B cell (primary cell): ENCODE measurements around the gene TPO. TPM values are rescaled to one million over a fixed set of nuclear protein-coding genes. Genes with fewer than 3 reads are reported as not detected.

ENCODE experiments used
- ATAC-seq: fragments of 200-7000 bp; cut with Tn5 transposase; one replicate; pipeline ENCODE4 v1.10.0; 2021; ENCODE audit warnings: low read depth, mild to moderate bottlenecking, moderate number of reproducible peaks, moderate library complexity
- CTCF ChIA-PET: fragments of 350-600 bp; sonication (Branson Sonifier 250); formaldehyde crosslinking; loops from one replicate; lab custom pipeline; 2021; ENCODE audit warnings: antibody characterized with exemption, inconsistent platforms; lab: Charles Lee
- POLR2A ChIA-PET: fragments of 350-600 bp; sonication (Branson Sonifier 250); formaldehyde crosslinking; loops from one replicate; lab custom pipeline; 2021; ENCODE audit warnings: antibody characterized with exemption; lab: Charles Lee
- DNase-seq: peaks from one replicate; pipeline ENCODE4 v3.0.0; 2013
- H2AFZ ChIP-seq: 2 replicates; pipeline ENCODE4 v1.6.1; 2012; ENCODE audit warnings: mild to moderate bottlenecking, low read depth, low read length; ENCODE audit not compliant: insufficient read depth, poor library complexity, severe bottlenecking
- H3K27ac ChIP-seq, 2 donors: 1 replicate in 1 of 2; 2 replicates in 1 of 2; pipeline ENCODE4 v1.5.1; 2012 to 2013; ENCODE audit warnings: low read length in 2 of 2, mild to moderate bottlenecking in 2 of 2, moderate library complexity in 1 of 2
- H3K27me3 ChIP-seq, 4 experiments: fragments of 200-600 bp in 1 of 4; sonication (generic) in 1 of 4; replicated peaks in 1 of 4; 1 replicate in 2 of 4; 2 replicates in 2 of 4; pipeline versions ENCODE4 v1.6.1 to v1.7.0; 2013 to 2016; ENCODE audit warnings: low read length in 3 of 4, mild to moderate bottlenecking in 2 of 4, mixed read lengths in 1 of 4, moderate library complexity in 1 of 4; ENCODE audit not compliant: insufficient read depth in 4 of 4, control insufficient read depth in 3 of 4; ENCODE audit errors: control extremely low read depth in 1 of 4
- H3K36me3 ChIP-seq, 2 experiments: replicated peaks in 1 of 2; 1 replicate in 1 of 2; 2 replicates in 1 of 2; pipeline versions ENCODE4 v1.6.1 to v1.7.1; 2013; ENCODE audit warnings: low read length in 1 of 2; ENCODE audit not compliant: insufficient read depth in 2 of 2, control insufficient read depth in 1 of 2; ENCODE audit errors: control extremely low read depth in 1 of 2, extremely low read depth in 1 of 2
- H3K4me1 ChIP-seq, 2 donors: fragments of 200-600 bp in 1 of 2; sonication (generic) in 1 of 2; 1 replicate in 1 of 2; 2 replicates in 1 of 2; pipeline versions ENCODE4 v1.5.1 to v1.6.1; 2013 to 2017; ENCODE audit warnings: low read length in 2 of 2; ENCODE audit not compliant: control insufficient read depth in 2 of 2, insufficient read depth in 2 of 2
- H3K4me2 ChIP-seq: replicated peaks from 2 replicates; pipeline ENCODE3; 2012; ENCODE audit warnings: mild to moderate bottlenecking, low read depth, low read length; ENCODE audit not compliant: poor library complexity, severe bottlenecking
- H3K4me3 ChIP-seq, 5 experiments: fragments of 200-600 bp in 1 of 5; sonication (generic) in 1 of 5; 1 replicate in 3 of 5; 2 replicates in 2 of 5; pipeline versions ENCODE4 v1.5.1 to v1.7.0; 2011 to 2016; ENCODE audit warnings: low read length in 4 of 5, mild to moderate bottlenecking in 4 of 5, low read depth in 2 of 5, control low read depth in 1 of 5, moderate library complexity in 1 of 5; ENCODE audit not compliant: insufficient read depth in 1 of 5; ENCODE audit errors: control extremely low read depth in 1 of 5, extremely low read depth in 1 of 5
- H3K79me2 ChIP-seq: fragments of 200-600 bp; sonication (generic); one replicate; pipeline ENCODE4 v1.6.0; 2016; ENCODE audit warnings: low read length; ENCODE audit not compliant: control insufficient read depth, insufficient read depth
- H3K9ac ChIP-seq: fragments of 200-600 bp; sonication (generic); 2 replicates; pipeline ENCODE4 v1.6.1; 2017; ENCODE audit warnings: mild to moderate bottlenecking, low read length, moderate library complexity
- H3K9me3 ChIP-seq, 3 donors: one replicate each; pipeline versions ENCODE4 v1.6.1 to v1.7.1; 2013; ENCODE audit warnings: low read length in 2 of 3; ENCODE audit not compliant: control insufficient read depth in 2 of 3, insufficient read depth in 1 of 3; ENCODE audit errors: control extremely low read depth in 1 of 3
- H4K20me1 ChIP-seq: 2 replicates; pipeline ENCODE4 v1.6.0; 2012; ENCODE audit warnings: mild to moderate bottlenecking, low read length; ENCODE audit not compliant: insufficient read depth, control insufficient read depth, poor library complexity, severe bottlenecking
- H3K27ac Mint-ChIP-seq: one replicate; pipeline ENCODE4 v1.8.0; 2021; ENCODE audit warnings: mixed read lengths
- H3K27me3 Mint-ChIP-seq: one replicate; pipeline ENCODE4 v1.8.0; 2021; ENCODE audit warnings: mixed read lengths
- H3K4me1 Mint-ChIP-seq: one replicate; pipeline ENCODE4 v1.8.0; 2021; ENCODE audit warnings: mixed read lengths
- H3K4me3 Mint-ChIP-seq: one replicate; pipeline ENCODE4 v1.8.0; 2021; ENCODE audit warnings: mixed read lengths
- H3K9me3 Mint-ChIP-seq: one replicate; pipeline ENCODE4 v1.8.0; 2022; ENCODE audit warnings: mixed read lengths; ENCODE audit not compliant: insufficient read depth
- EZH2 ChIP-seq: IDR thresholded peaks from 2 replicates; pipeline ENCODE4 v1.6.1; 2012; ENCODE audit warnings: borderline replicate concordance, low read depth, mild to moderate bottlenecking, moderate library complexity, low read length; ENCODE audit not compliant: insufficient read depth, poor library complexity, severe bottlenecking
- WGBS: methylation state at CpG from one replicate; pipeline ENCODE4 v1.1.5; 2013; ENCODE audit warnings: missing lambda C conversion rate; ENCODE audit not compliant: insufficient coverage; 5-methylcytosine and 5-hydroxymethylcytosine counted together
- intact Hi-C: fragments of 100-400 bp; cut with micrococcal nuclease; formaldehyde crosslinking; loops from one replicate; pipeline ENCODE4 v1.10.0; 2022
- polyA plus RNA-seq: library from polyadenylated mRNA; depleted of rRNA; stranded (reverse); fragments of >200 nt; gene quantifications from 2 replicates; pipeline ENCODE4 v1.2.3, GENCODE V29; 2012
- total RNA-seq, 2 donors: library from RNA; stranded (reverse); fragments of 120-200 nt in 1 of 2; gene quantifications; 1 replicate in 1 of 2; 2 replicates in 1 of 2; pipeline versions ENCODE4 v1.2.3 to v1.2.4, GENCODE V29; 2013 to 2022
- TF ChIP-seq, protein P1 (sequence below): fragments of 200-600 bp; IDR thresholded peaks from one replicate; pipeline ENCODE4 v1.8.0; 2022; ENCODE audit warnings: antibody characterized with exemption, mild to moderate bottlenecking

TPO gene
- total and polyA plus RNA-seq, 2 donors (not counting 1 experiment from before 2014, with no cell fraction given): not detected

- ATAC-seq: no peak
- no peaks in the 10 kb centered on the region for H3K4me1 ChIP-seq
- Mint-ChIP-seq H3K9me3 (no peaks in the 10 kb centered on the region), H3K27me3 (no peaks in the 10 kb centered on the region), H3K4me3 (no peak overlapping the region), H3K27ac (no peak overlapping the region), H3K4me1 (no peaks in the 10 kb centered on the region)
- no peak overlapping the region for H3K9ac ChIP-seq
- peaks cover 0 to 9% (median 0%) of the 10 kb centered on the region in 4 experiments for H3K27me3 ChIP-seq
- no peaks in the 10 kb centered on the region for H3K36me3 ChIP-seq
- H3K79me2 ChIP-seq: no peaks in the 10 kb centered on the region
- no peaks in the 10 kb centered on the region for H4K20me1 ChIP-seq
- H3K4me3 ChIP-seq: no peak overlapping the region
- POLR2A ChIA-PET: no interaction called here
- no peak for DNase-seq
- no peak overlapping the region for H3K4me2 ChIP-seq
- 85% methylated on average over 6 of the region's 6 CpGs for WGBS
- no peak overlapping the region for H2AFZ ChIP-seq
- H3K27ac ChIP-seq: no peak overlapping the region
- no peak for TF ChIP-seq EZH2
- TF ChIP-seq, protein P1, sequence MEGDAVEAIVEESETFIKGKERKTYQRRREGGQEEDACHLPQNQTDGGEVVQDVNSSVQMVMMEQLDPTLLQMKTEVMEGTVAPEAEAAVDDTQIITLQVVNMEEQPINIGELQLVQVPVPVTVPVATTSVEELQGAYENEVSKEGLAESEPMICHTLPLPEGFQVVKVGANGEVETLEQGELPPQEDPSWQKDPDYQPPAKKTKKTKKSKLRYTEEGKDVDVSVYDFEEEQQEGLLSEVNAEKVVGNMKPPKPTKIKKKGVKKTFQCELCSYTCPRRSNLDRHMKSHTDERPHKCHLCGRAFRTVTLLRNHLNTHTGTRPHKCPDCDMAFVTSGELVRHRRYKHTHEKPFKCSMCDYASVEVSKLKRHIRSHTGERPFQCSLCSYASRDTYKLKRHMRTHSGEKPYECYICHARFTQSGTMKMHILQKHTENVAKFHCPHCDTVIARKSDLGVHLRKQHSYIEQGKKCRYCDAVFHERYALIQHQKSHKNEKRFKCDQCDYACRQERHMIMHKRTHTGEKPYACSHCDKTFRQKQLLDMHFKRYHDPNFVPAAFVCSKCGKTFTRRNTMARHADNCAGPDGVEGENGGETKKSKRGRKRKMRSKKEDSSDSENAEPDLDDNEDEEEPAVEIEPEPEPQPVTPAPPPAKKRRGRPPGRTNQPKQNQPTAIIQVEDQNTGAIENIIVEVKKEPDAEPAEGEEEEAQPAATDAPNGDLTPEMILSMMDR: no peak
- intact Hi-C loops: no loop called here
- peaks cover 0 to 21% (median 0%) of the 10 kb centered on the region in 3 donors for H3K9me3 ChIP-seq
- CTCF ChIA-PET: no interaction called here
Observed at GRCh38 chr2:1528273-1529064, 115.2 kb downstream of the TPO start.

- Histone ChIP-seq H3K4me3 (no peak overlapping the region), H3K4me1 (no peaks in the 10 kb centered on the region), H3K27me3 (no peaks in the 10 kb centered on the region), H3K36me3 (no peaks in the 10 kb centered on the region), H3K79me2 (no peaks in the 10 kb centered on the region), H4K20me1 (no peaks in the 10 kb centered on the region), H3K9me3 (peaks cover 0 to 3% (median 0%) of the 10 kb centered on the region in 3 donors), H2AFZ (no peak overlapping the region), H3K4me2 (no peak overlapping the region), H3K27ac (no peak overlapping the region), H3K9ac (no peak overlapping the region)
- DNase-seq (no peak), ATAC-seq (no peak)
- H3K9me3 Mint-ChIP-seq: no peaks in the 10 kb centered on the region
- peaks cover 11% of the 10 kb centered on the region for H3K27me3 Mint-ChIP-seq
- ChIA-PET CTCF (no interaction called here), POLR2A (no interaction called here)
- intact Hi-C loops: no loop called here
- no peak overlapping the region for H3K27ac Mint-ChIP-seq
- TF ChIP-seq, protein P1: no peak
- no peak for TF ChIP-seq EZH2
- 42% methylated on average over 10 of the region's 10 CpGs for WGBS
- no peaks in the 10 kb centered on the region for H3K4me1 Mint-ChIP-seq
- H3K4me3 Mint-ChIP-seq: no peak overlapping the region
Observed at GRCh38 chr2:1538663-1539062, 125.4 kb downstream of the TPO start.
